BE2C (cell line): ENCODE measurements around the gene MAGI2.
A peak's percentile ranks its signal among the peaks of the same experiment; 100 is the strongest.

Experiments used
- DNase-seq: peaks from one replicate; pipeline ENCODE4 v3.0.0-alpha.2; 2020
- H3K27me3 ChIP-seq: fragments of 250-450 bp; sonication (Bioruptor Pico); 2 replicates; pipeline ENCODE4 v1.5.1; 2020; ENCODE audit warnings: mild to moderate bottlenecking
- H3K36me3 ChIP-seq: fragments of 250-450 bp; sonication (Bioruptor Pico); 2 replicates; pipeline ENCODE4 v1.5.1; 2020; ENCODE audit warnings: mild to moderate bottlenecking
- H3K4me1 ChIP-seq: fragments of 250-450 bp; sonication (Bioruptor Pico); 2 replicates; pipeline ENCODE4 v1.5.1; 2020
- H3K4me3 ChIP-seq: 2 replicates; pipeline ENCODE4 v1.5.1; 2011; ENCODE audit warnings: low read depth, low read length
- H3K9me3 ChIP-seq: fragments of 250-450 bp; sonication (Bioruptor Pico); 2 replicates; pipeline ENCODE4 v1.5.1; 2020
- CTCF ChIP-seq: IDR thresholded peaks from 2 replicates; pipeline ENCODE4 v1.5.1; 2012; ENCODE audit warnings: mild to moderate bottlenecking, low read depth, low read length

MAGI2 gene

DNA sequence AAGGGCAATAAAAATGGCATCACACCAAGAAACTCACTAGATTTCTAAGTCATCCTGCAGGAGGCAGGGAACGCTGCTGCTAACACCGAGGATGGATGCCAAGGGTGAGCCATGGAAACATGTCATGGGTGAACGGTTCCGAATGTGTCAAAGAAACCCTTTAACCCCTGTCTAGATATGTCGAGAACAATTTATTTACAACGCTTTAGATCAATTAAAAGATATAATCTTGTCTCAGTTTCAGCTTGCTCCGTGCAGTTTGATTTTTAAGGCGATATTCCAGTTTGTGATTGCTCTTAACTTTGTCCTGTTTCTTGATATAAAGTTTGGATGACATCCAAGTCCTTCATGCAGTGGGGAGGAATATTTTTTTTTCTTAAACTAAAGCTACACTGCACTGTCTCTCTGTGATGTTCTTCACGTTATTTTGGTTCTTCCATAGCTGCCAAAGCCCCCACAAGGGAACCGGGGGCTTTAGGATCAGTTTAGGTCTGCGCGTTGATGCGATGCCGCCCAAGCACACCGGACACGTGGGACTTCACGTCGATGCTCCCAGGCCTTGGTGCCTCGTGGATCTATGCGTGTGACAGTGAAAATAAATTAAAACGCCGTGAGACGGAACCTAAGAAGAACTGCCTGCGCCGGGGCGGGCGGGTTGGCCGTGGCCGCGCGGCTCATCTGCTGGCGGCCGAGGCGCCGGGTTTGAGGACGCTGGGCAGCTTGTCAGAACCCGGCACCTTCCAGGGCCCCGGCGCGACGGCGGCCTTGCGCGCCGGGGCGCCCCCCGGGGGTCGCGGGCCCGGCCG is 1434.6 kb downstream of the MAGI2 start:
- peak; percentile 25; the same call in 1 of the 2 replicates for TF ChIP-seq CTCF
- H3K27me3 ChIP-seq = no peaks in the 10 kb centered on the region
- no peaks in the 10 kb centered on the region for H3K36me3 ChIP-seq
- peaks cover 24% of the 10 kb centered on the region for H3K4me1 ChIP-seq
- peak overlapping the region; percentile 69 for H3K4me3 ChIP-seq
- H3K9me3 ChIP-seq = no peaks in the 10 kb centered on the region
- peak; percentile 47 for DNase-seq

DNA sequence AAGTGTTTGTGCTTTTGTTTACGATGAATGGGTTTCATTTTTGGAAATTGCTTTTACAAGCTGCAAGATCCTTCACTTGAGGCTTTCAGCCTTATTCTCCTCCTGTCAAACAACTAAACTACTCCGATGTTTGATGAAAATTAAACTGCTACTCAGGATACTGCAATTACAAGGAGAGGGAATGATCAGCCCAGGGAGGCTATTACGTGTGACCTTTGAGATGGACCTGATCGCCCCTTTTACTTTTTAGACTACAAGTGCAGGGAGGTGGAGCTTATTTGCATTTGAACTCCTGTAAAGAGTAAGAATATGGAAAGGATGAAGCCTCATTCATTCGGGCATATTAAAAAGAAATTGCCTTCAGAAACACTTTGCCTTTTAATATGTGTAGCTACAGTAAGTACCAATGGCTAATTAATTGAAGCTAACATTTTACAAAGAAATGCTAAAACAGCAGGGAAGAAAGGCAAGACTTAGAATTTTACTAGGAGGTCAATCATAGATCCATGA is 1435.8 kb downstream of the MAGI2 start:
- no peak for TF ChIP-seq CTCF
- H3K27me3 ChIP-seq = no peaks in the 10 kb centered on the region
- H3K36me3 ChIP-seq = no peaks in the 10 kb centered on the region
- no peaks in the 10 kb centered on the region for H3K9me3 ChIP-seq
- H3K4me3 ChIP-seq = peak overlapping the region; percentile 69
- no peak for DNase-seq
- peaks cover 27% of the 10 kb centered on the region for H3K4me1 ChIP-seq

GRCh38 chr7:78015574-78016260 is 1437.8 kb downstream of the MAGI2 start:
- no peak; the same call in 1 of the 2 replicates for TF ChIP-seq CTCF
- peak overlapping the region; percentile 27 for H3K4me3 ChIP-seq

GRCh38 chr7:78014401-78014800 is 1439.1 kb downstream of the MAGI2 start:
- TF ChIP-seq CTCF = no peak
- Histone ChIP-seq H3K36me3 (no peaks in the 10 kb centered on the region), H3K9me3 (no peaks in the 10 kb centered on the region), H3K4me3 (no peak overlapping the region), H3K27me3 (no peaks in the 10 kb centered on the region), H3K4me1 (peaks cover 39% of the 10 kb centered on the region)
- DNase-seq = no peak

More at GRCh38 chr7:78015574-78016260, 1437.8 kb downstream of the MAGI2 start:
- H3K9me3 ChIP-seq = no peaks in the 10 kb centered on the region
- H3K27me3 ChIP-seq = no peaks in the 10 kb centered on the region
- H3K36me3 ChIP-seq = no peaks in the 10 kb centered on the region
- DNase-seq = peak; percentile 91
- peaks cover 38% of the 10 kb centered on the region for H3K4me1 ChIP-seq

- Histone ChIP-seq H3K9me3 (no peaks in the 10 kb centered on the region), H3K27me3 (no peaks in the 10 kb centered on the region), H3K36me3 (no peaks in the 10 kb centered on the region), H3K4me3 (no peak overlapping the region), H3K4me1 (peaks cover 39% of the 10 kb centered on the region)
- TF ChIP-seq CTCF = no peak
- no peak for DNase-seq
Observed at GRCh38 chr7:78013386-78013785, 1440.1 kb downstream of the MAGI2 start.
